HG02798 (cell line): ENCODE measurements around the gene SCN2A.
"Not testable (repeated sequence)": the region's sequence is repeated elsewhere in the genome, so short reads cannot be mapped to it uniquely, and the experiment has no call there.

Experiments
- ATAC-seq: cut with Tn5 transposase; IDR thresholded peaks from one replicate; pipeline ENCODE4 v1.9.1; 2021; ENCODE audit warnings: mild to moderate bottlenecking; ENCODE audit not compliant: unreplicated experiment, poor library complexity

Gene SCN2A

GRCh38 chr2:165248238-165248637 lies 9.0 kb downstream of the SCN2A start:
- no peak for ATAC-seq

- ATAC-seq, result no peak
Observed at GRCh38 chr2:165251366-165251765, 12.2 kb downstream of the SCN2A start.

- no peak for ATAC-seq
Observed at GRCh38 chr2:165253178-165253577, 14.0 kb downstream of the SCN2A start.

- ATAC-seq, result no peak
Observed at GRCh38 chr2:165256618-165257017, 17.4 kb downstream of the SCN2A start.

- ATAC-seq, result not testable (repeated sequence)
Observed at GRCh38 chr2:165260347-165260746, 21.1 kb downstream of the SCN2A start.

GRCh38 chr2:165268754-165269153 lies 29.5 kb downstream of the SCN2A start:
- peak; percentile 52 for ATAC-seq

GRCh38 chr2:165273176-165273575 lies 34.0 kb downstream of the SCN2A start:
- ATAC-seq, result no peak

GRCh38 chr2:165274698-165275097 lies 35.5 kb downstream of the SCN2A start:
- peak; percentile 60 for ATAC-seq

GRCh38 chr2:165275932-165276331 lies 36.7 kb downstream of the SCN2A start:
- no peak for ATAC-seq

GRCh38 chr2:165277295-165277694 lies 38.1 kb downstream of the SCN2A start:
- no peak for ATAC-seq

- ATAC-seq, result no peak
Observed at GRCh38 chr2:165277860-165278656, 38.8 kb downstream of the SCN2A start.

- no peak for ATAC-seq
Observed at GRCh38 chr2:165280356-165280755, 41.1 kb downstream of the SCN2A start.

- ATAC-seq, result no peak
Observed at GRCh38 chr2:165281387-165281786, 42.2 kb downstream of the SCN2A start.

GRCh38 chr2:165283342-165283741 lies 44.1 kb downstream of the SCN2A start:
- ATAC-seq, result no peak

GRCh38 chr2:165287094-165287778 lies 48.0 kb downstream of the SCN2A start:
- ATAC-seq, result no peak

GRCh38 chr2:165289069-165289468 lies 49.9 kb downstream of the SCN2A start:
- ATAC-seq, result no peak

GRCh38 chr2:165293440-165294420 lies 54.5 kb downstream of the SCN2A start:
- ATAC-seq, result peak; percentile 100

- ATAC-seq, result no peak
Observed at GRCh38 chr2:165294912-165295311, 55.7 kb downstream of the SCN2A start.

- no peak for ATAC-seq
Observed at GRCh38 chr2:165295643-165296042, 56.4 kb downstream of the SCN2A start.

- ATAC-seq, result no peak
Observed at GRCh38 chr2:165305391-165306096, 66.3 kb downstream of the SCN2A start.
